DOHH2 (cell line): ENCODE measurements around the gene HECW1.
"Not testable (repeated sequence)": the region's sequence is repeated elsewhere in the genome, so short reads cannot be mapped to it uniquely, and the experiment has no call there.

Experiments used
- H3F3A ChIP-seq: fragments of 200-600 bp; sonication (generic), shearing (Covaris generic); 2 replicates; pipeline ENCODE4 v1.6.0; 2016; ENCODE audit warnings: antibody characterized with exemption, mild to moderate bottlenecking; ENCODE audit not compliant: control insufficient read depth, insufficient read depth
- H3K27ac ChIP-seq: fragments of 200-600 bp; sonication (generic); 2 replicates; pipeline ENCODE4 v1.5.1; 2014; ENCODE audit warnings: low read depth, mild to moderate bottlenecking, low read length, moderate library complexity
- H3K27me3 ChIP-seq: fragments of 200-600 bp; sonication (generic); 2 replicates; pipeline ENCODE4 v1.6.1; 2014; ENCODE audit warnings: mild to moderate bottlenecking, low read length, mixed read lengths; ENCODE audit not compliant: control insufficient read depth
- H3K36me3 ChIP-seq: fragments of 200-600 bp; sonication (generic); 2 replicates; pipeline ENCODE4 v1.6.1; 2014; ENCODE audit warnings: mild to moderate bottlenecking, low read length, moderate library complexity, mixed read lengths; ENCODE audit not compliant: control insufficient read depth
- H3K4me1 ChIP-seq: fragments of 200-600 bp; sonication (generic); 2 replicates; pipeline ENCODE4 v1.6.1; 2014; ENCODE audit warnings: mild to moderate bottlenecking, low read length, mixed read lengths; ENCODE audit not compliant: control insufficient read depth
- H3K4me2 ChIP-seq: fragments of 200-600 bp; sonication (generic); 2 replicates; pipeline ENCODE4 v1.6.0; 2014; ENCODE audit warnings: mild to moderate bottlenecking, low read length, moderate library complexity
- H3K4me3 ChIP-seq: fragments of 200-600 bp; sonication (generic); 2 replicates; pipeline ENCODE4 v1.5.1; 2014; ENCODE audit warnings: mild to moderate bottlenecking, low read length, mixed read lengths
- H3K79me2 ChIP-seq: fragments of 200-600 bp; sonication (generic); 2 replicates; pipeline ENCODE4 v1.6.1; 2014; ENCODE audit warnings: mild to moderate bottlenecking, low read length, mixed read lengths; ENCODE audit not compliant: control insufficient read depth
- H3K9me2 ChIP-seq: fragments of 200-600 bp; sonication (generic); replicated peaks from 2 replicates; pipeline ENCODE4 v1.6.1; 2014; ENCODE audit warnings: mild to moderate bottlenecking, low read length, mixed read lengths; ENCODE audit not compliant: control insufficient read depth
- H3K9me3 ChIP-seq: fragments of 200-600 bp; sonication (generic); 2 replicates; pipeline ENCODE4 v1.6.1; 2014; ENCODE audit warnings: antibody characterized with exemption, low read length, mixed read lengths; ENCODE audit not compliant: control insufficient read depth, insufficient read depth
- H4K20me1 ChIP-seq: fragments of 200-600 bp; sonication (generic); 2 replicates; pipeline ENCODE4 v1.6.0; 2014; ENCODE audit warnings: low read depth, mild to moderate bottlenecking, antibody characterized with exemption, low read length, moderate library complexity; ENCODE audit not compliant: control insufficient read depth, insufficient read depth
- CTCF ChIP-seq: fragments of 200-600 bp; sonication (generic); IDR thresholded peaks from one replicate; pipeline ENCODE4 v1.5.1; 2014; ENCODE audit warnings: antibody characterized with exemption, mild to moderate bottlenecking, low read depth, low read length; ENCODE audit not compliant: poor library complexity, severe bottlenecking
- EZH2phosphoT487 ChIP-seq: fragments of 200-600 bp; sonication (generic); IDR thresholded peaks from 2 replicates; pipeline ENCODE4 v1.6.1; 2017; ENCODE audit warnings: borderline replicate concordance, mild to moderate bottlenecking, antibody characterized with exemption, low read length, moderate library complexity, mixed read lengths

Gene HECW1

GRCh38 chr7:43584195-43584586, 471.7 kb downstream of the HECW1 start:
- peak overlapping the region; percentile 83 for H3K4me3 ChIP-seq
- no peaks in the 10 kb centered on the region for H3K9me2 ChIP-seq
- H3K4me2 ChIP-seq = peak overlapping the region; percentile 87
- peaks cover 63% of the 10 kb centered on the region for H3K79me2 ChIP-seq
- peaks cover 45% of the 10 kb centered on the region for H3K4me1 ChIP-seq
- H4K20me1 ChIP-seq = peaks cover 19% of the 10 kb centered on the region
- peak overlapping the region; percentile 85 for H3K27ac ChIP-seq
- peaks cover 36% of the 10 kb centered on the region for H3K36me3 ChIP-seq
- peaks cover 16% of the 10 kb centered on the region for H3K27me3 ChIP-seq
- TF ChIP-seq CTCF (peak; percentile 24), EZH2phosphoT487 (no peak)
- no peaks in the 10 kb centered on the region for H3K9me3 ChIP-seq
- peaks cover 13% of the 10 kb centered on the region for H3F3A ChIP-seq

- H3K9me3 ChIP-seq, H3K9me2 ChIP-seq: not testable (repeated sequence)
- peak overlapping the region; percentile 83 for H3K4me3 ChIP-seq
- H3K79me2 ChIP-seq = peaks cover 68% of the 10 kb centered on the region
- peak overlapping the region; percentile 85 for H3K27ac ChIP-seq
- peaks cover 16% of the 10 kb centered on the region for H3K27me3 ChIP-seq
- peaks cover 50% of the 10 kb centered on the region for H3K4me1 ChIP-seq
- peak overlapping the region; percentile 87 for H3K4me2 ChIP-seq
- peaks cover 21% of the 10 kb centered on the region for H4K20me1 ChIP-seq
- H3F3A ChIP-seq = peaks cover 13% of the 10 kb centered on the region
- H3K36me3 ChIP-seq = peaks cover 39% of the 10 kb centered on the region
These were observed 472.3 kb downstream of the HECW1 start for GRCh38 chr7:43584733-43585132.

GRCh38 chr7:43585562-43585961, 473.1 kb downstream of the HECW1 start:
- H3K27me3 ChIP-seq = peaks cover 15% of the 10 kb centered on the region
- peaks cover 42% of the 10 kb centered on the region for H3K36me3 ChIP-seq
- no peaks in the 10 kb centered on the region for H3K9me2 ChIP-seq
- peaks cover 77% of the 10 kb centered on the region for H3K79me2 ChIP-seq
- H4K20me1 ChIP-seq = peaks cover 21% of the 10 kb centered on the region
- no peak for TF ChIP-seq EZH2phosphoT487
- TF ChIP-seq CTCF = no peak
- H3K9me3 ChIP-seq = no peaks in the 10 kb centered on the region
- peak overlapping the region; percentile 83 for H3K4me3 ChIP-seq
- peaks cover 58% of the 10 kb centered on the region for H3K4me1 ChIP-seq
- H3F3A ChIP-seq = peaks cover 13% of the 10 kb centered on the region
- H3K27ac ChIP-seq = peak overlapping the region; percentile 85
- peak overlapping the region; percentile 87 for H3K4me2 ChIP-seq

GRCh38 chr7:43586251-43586900, 473.9 kb downstream of the HECW1 start:
- no peaks in the 10 kb centered on the region for H3K9me3 ChIP-seq
- H3K4me3 ChIP-seq = peak overlapping the region; percentile 83
- peak overlapping the region; percentile 87 for H3K4me2 ChIP-seq
- H3K36me3 ChIP-seq = peaks cover 42% of the 10 kb centered on the region
- H4K20me1 ChIP-seq = peaks cover 21% of the 10 kb centered on the region
- peaks cover 9% of the 10 kb centered on the region for H3K27me3 ChIP-seq
- no peak for TF ChIP-seq CTCF
- TF ChIP-seq EZH2phosphoT487 = no peak
- no peaks in the 10 kb centered on the region for H3K9me2 ChIP-seq
- peaks cover 65% of the 10 kb centered on the region for H3K4me1 ChIP-seq
- H3F3A ChIP-seq = peaks cover 13% of the 10 kb centered on the region
- peak overlapping the region; percentile 85 for H3K27ac ChIP-seq
- peaks cover 85% of the 10 kb centered on the region for H3K79me2 ChIP-seq
